ENCODE results near the gene ORM2.

Gene ORM2

GRCh38 chr9:114314881-114315722, 14.6 kb upstream of the ORM2 start:
- Mint-ChIP-seq H3K4me3 (no peak overlapping the region), H3K27me3 (ENCODE audit: low read depth) (no peaks in the 10 kb centered on the region), H3K27ac (no peak overlapping the region), H3K4me1 (no peaks in the 10 kb centered on the region), H3K36me3 (ENCODE audit: low read depth) (peaks cover 27% of the 10 kb centered on the region), H3K9me3 (no peaks in the 10 kb centered on the region)
- TF ChIP-seq CTCF (IDR thresholded peaks at IDR 0.05; ENCODE audit: unreplicated experiment in 3 of 3), result no peak

- Mint-ChIP-seq H3K27ac (no peak overlapping the region), H3K4me3 (no peak overlapping the region), H3K27me3 (ENCODE audit: low read depth) (no peaks in the 10 kb centered on the region), H3K36me3 (ENCODE audit: low read depth) (peaks cover 21% of the 10 kb centered on the region), H3K4me1 (no peaks in the 10 kb centered on the region), H3K9me3 (no peaks in the 10 kb centered on the region)
- TF ChIP-seq CTCF (IDR thresholded peaks at IDR 0.05; ENCODE audit: unreplicated experiment in 3 of 3), result no peak
Measured at GRCh38 chr9:114315723-114316363, 13.8 kb upstream of the ORM2 start.

- Mint-ChIP-seq H3K9me3 (no peaks in the 10 kb centered on the region), H3K27ac (peak overlapping the region in 1 of 3 experiments; percentile 2), H3K4me3 (no peak overlapping the region), H3K4me1 (no peaks in the 10 kb centered on the region), H3K27me3 (ENCODE audit: low read depth) (no peaks in the 10 kb centered on the region), H3K36me3 (ENCODE audit: low read depth) (peaks cover 13% of the 10 kb centered on the region)
- no peak for TF ChIP-seq CTCF (IDR thresholded peaks at IDR 0.05; ENCODE audit: unreplicated experiment in 3 of 3)
Measured at GRCh38 chr9:114316605-114317230, 13.0 kb upstream of the ORM2 start.

- no peak for TF ChIP-seq CTCF (IDR thresholded peaks at IDR 0.05; ENCODE audit: unreplicated experiment in 3 of 3)
- Mint-ChIP-seq H3K27ac (no peak overlapping the region), H3K27me3 (ENCODE audit: low read depth) (no peaks in the 10 kb centered on the region), H3K4me3 (no peak overlapping the region), H3K36me3 (ENCODE audit: low read depth) (peaks cover 3% of the 10 kb centered on the region), H3K4me1 (no peaks in the 10 kb centered on the region), H3K9me3 (no peaks in the 10 kb centered on the region)
Measured at GRCh38 chr9:114317665-114318357, 11.9 kb upstream of the ORM2 start.

GRCh38 chr9:114318416-114318815, 11.3 kb upstream of the ORM2 start:
- H3K4me1 Mint-ChIP-seq, result no peaks in the 10 kb centered on the region
- H3K4me3 Mint-ChIP-seq, result no peak overlapping the region
- TF ChIP-seq CTCF (IDR thresholded peaks at IDR 0.05; ENCODE audit: unreplicated experiment in 3 of 3), result no peak
- no peaks in the 10 kb centered on the region for H3K9me3 Mint-ChIP-seq
- H3K27ac Mint-ChIP-seq, result no peak overlapping the region
- no peaks in the 10 kb centered on the region for H3K27me3 Mint-ChIP-seq (ENCODE audit: low read depth)
- H3K36me3 Mint-ChIP-seq (ENCODE audit: low read depth), result peaks cover 1% of the 10 kb centered on the region
